Neuronal stem cell (in vitro differentiated cells): ENCODE data around the gene LGALS3.
A peak's percentile ranks its signal among the peaks of the same experiment; 100 is the strongest.

Experiments
- DNase-seq: peaks from one replicate; pipeline ENCODE4 v3.0.0-alpha.2; 2013; ENCODE audit warnings: low spot score
- H2AFZ ChIP-seq: one replicate; pipeline ENCODE4 v1.6.1; 2013; ENCODE audit warnings: mild to moderate bottlenecking, low read length, inconsistent platforms
- H2AK5ac ChIP-seq: 2 replicates; pipeline ENCODE4 v1.6.1; 2013; ENCODE audit warnings: low read depth, mild to moderate bottlenecking, inconsistent platforms, low read length, moderate library complexity, mixed read lengths
- H2BK120ac ChIP-seq: 2 replicates; pipeline ENCODE4 v1.6.1; 2013; ENCODE audit warnings: low read depth, mild to moderate bottlenecking, inconsistent platforms, low read length, moderate library complexity, mixed read lengths
- H2BK12ac ChIP-seq: one replicate; pipeline ENCODE4 v1.6.1; 2013; ENCODE audit warnings: low read length, inconsistent platforms
- H2BK15ac ChIP-seq: 2 replicates; pipeline ENCODE4 v1.6.1; 2013; ENCODE audit warnings: mild to moderate bottlenecking, low read length, inconsistent platforms, mixed read lengths
- H2BK5ac ChIP-seq: one replicate; pipeline ENCODE4 v1.6.1; 2013; ENCODE audit warnings: inconsistent platforms, mild to moderate bottlenecking, low read length, moderate library complexity
- H3K14ac ChIP-seq: one replicate; pipeline ENCODE4 v1.6.1; 2013; ENCODE audit warnings: low read length, inconsistent platforms
- H3K18ac ChIP-seq: 2 replicates; pipeline ENCODE4 v1.6.1; 2013; ENCODE audit warnings: low read length, inconsistent platforms
- H3K23ac ChIP-seq: 2 replicates; pipeline ENCODE4 v1.6.1; 2013; ENCODE audit warnings: low read depth, mild to moderate bottlenecking, mixed read lengths, low read length, inconsistent platforms; ENCODE audit not compliant: poor library complexity
- H3K27ac ChIP-seq: replicated peaks from 3 replicates; pipeline ENCODE4 v1.5.1; 2013; ENCODE audit warnings: low read length, inconsistent platforms
- H3K27me3 ChIP-seq, 3 experiments: 2 replicates each; pipeline ENCODE4 v1.6.1; 2013; ENCODE audit warnings: low read length in 3 of 3, mild to moderate bottlenecking in 2 of 3, inconsistent platforms in 1 of 3, low read depth in 1 of 3, mixed read lengths in 1 of 3, moderate library complexity in 1 of 3; ENCODE audit not compliant: control insufficient read depth in 3 of 3, insufficient read depth in 3 of 3
- H3K36me3 ChIP-seq, 2 donors: replicated peaks in 1 of 2; 2 replicates each; pipeline ENCODE4 v1.6.1; 2013; ENCODE audit warnings: low read length in 2 of 2; ENCODE audit not compliant: control insufficient read depth in 2 of 2, insufficient read depth in 2 of 2
- H3K4ac ChIP-seq: 2 replicates; pipeline ENCODE4 v1.6.1; 2013; ENCODE audit warnings: inconsistent platforms, mild to moderate bottlenecking, low read length, moderate library complexity
- H3K4me1 ChIP-seq, 2 donors: 1 replicate in 1 of 2; 2 replicates in 1 of 2; pipeline ENCODE4 v1.6.1; 2013; ENCODE audit warnings: low read length in 2 of 2, low read depth in 1 of 2; ENCODE audit not compliant: control insufficient read depth in 2 of 2, insufficient read depth in 1 of 2
- H3K4me2 ChIP-seq: one replicate; pipeline ENCODE4 v1.6.1; 2013; ENCODE audit warnings: mild to moderate bottlenecking, low read length, inconsistent platforms; ENCODE audit not compliant: insufficient read depth, poor library complexity, severe bottlenecking
- H3K4me3 ChIP-seq, 2 donors: 2 replicates each; pipeline ENCODE4 v1.5.1; 2013; ENCODE audit warnings: low read length in 2 of 2, mild to moderate bottlenecking in 2 of 2, inconsistent platforms in 1 of 2, moderate library complexity in 1 of 2
- H3K79me1 ChIP-seq: one replicate; pipeline ENCODE4 v1.6.1; 2013; ENCODE audit warnings: low read depth, mild to moderate bottlenecking, inconsistent platforms, low read length, moderate library complexity
- H3K9ac ChIP-seq: one replicate; pipeline ENCODE4 v1.6.1; 2013; ENCODE audit warnings: mild to moderate bottlenecking, low read depth, low read length, inconsistent platforms; ENCODE audit not compliant: poor library complexity
- H3K9me3 ChIP-seq, 2 donors: replicated peaks in 1 of 2; 2 replicates each; pipeline versions ENCODE3 to v1.6.1; 2013; ENCODE audit warnings: low read length in 2 of 2, mild to moderate bottlenecking in 2 of 2, inconsistent platforms in 1 of 2, low read depth in 1 of 2, mixed read lengths in 1 of 2, moderate library complexity in 1 of 2; ENCODE audit not compliant: control insufficient read depth in 2 of 2, insufficient read depth in 1 of 2
- H4K8ac ChIP-seq: one replicate; pipeline ENCODE4 v1.6.1; 2013; ENCODE audit warnings: low read depth, mild to moderate bottlenecking, inconsistent platforms, low read length, moderate library complexity
- H4K91ac ChIP-seq: one replicate; pipeline ENCODE4 v1.6.1; 2013; ENCODE audit warnings: low read length, low read depth, mild to moderate bottlenecking, inconsistent platforms; ENCODE audit not compliant: poor library complexity
- WGBS, 2 donors: extraction: QIAGEN DNeasy Blood & Tissue Kit; methylation state at CpG; one replicate each; pipeline ENCODE4 v1.1.7; 2013; ENCODE audit warnings: missing lambda C conversion rate in 2 of 2, mixed read lengths in 1 of 2; ENCODE audit not compliant: insufficient read length in 2 of 2, insufficient replicate concordance in 1 of 2; ENCODE audit errors: extremely low coverage in 2 of 2; 5-methylcytosine and 5-hydroxymethylcytosine counted together

Gene LGALS3

DNA sequence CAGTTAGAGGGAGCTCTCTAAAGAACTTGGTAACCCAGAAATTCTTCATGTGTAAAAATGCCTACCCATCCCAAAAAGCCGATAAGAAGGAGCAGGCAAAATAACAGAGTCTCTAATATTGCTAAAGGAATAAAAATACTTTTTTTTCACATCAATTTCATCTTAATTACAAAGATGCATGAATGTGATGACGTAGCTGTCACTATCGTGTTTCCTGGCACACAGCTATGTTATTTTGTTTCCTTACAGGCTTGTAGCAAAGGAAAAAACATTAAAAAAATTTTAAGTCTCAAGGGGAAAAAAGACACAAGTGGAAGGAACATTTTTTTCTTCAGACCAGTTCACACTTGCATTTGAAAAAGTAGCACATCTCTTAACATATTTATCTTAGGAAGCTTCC, 10.3 kb upstream of the LGALS3 start:
- H2BK5ac ChIP-seq: no peak overlapping the region
- H3K4me3 ChIP-seq: no peak overlapping the region
- no peak overlapping the region for H2BK12ac ChIP-seq
- no peaks in the 10 kb centered on the region for H3K79me1 ChIP-seq
- H3K4ac ChIP-seq: no peak overlapping the region
- H4K8ac ChIP-seq: no peak overlapping the region
- H3K36me3 ChIP-seq: no peaks in the 10 kb centered on the region
- no peak overlapping the region for H4K91ac ChIP-seq
- H3K27me3 ChIP-seq: no peaks in the 10 kb centered on the region
- no peak overlapping the region for H2BK15ac ChIP-seq
- H3K9ac ChIP-seq: no peak overlapping the region
- H2AK5ac ChIP-seq: no peak overlapping the region
- H3K4me1 ChIP-seq: peaks cover 15 to 21% of the 10 kb centered on the region in 2 donors
- no peak overlapping the region for H3K4me2 ChIP-seq
- no peaks in the 10 kb centered on the region for H3K9me3 ChIP-seq
- no peak overlapping the region for H3K23ac ChIP-seq
- H3K27ac ChIP-seq: no peak overlapping the region
- peak overlapping the region; percentile 76 for H2AFZ ChIP-seq
- DNase-seq: no peak
- H3K14ac ChIP-seq: no peak overlapping the region
- no CpG with 5 or more reads among the region's 3 CpGs for WGBS, 2 donors
- H3K18ac ChIP-seq: no peak overlapping the region
- H2BK120ac ChIP-seq: no peak overlapping the region

DNA sequence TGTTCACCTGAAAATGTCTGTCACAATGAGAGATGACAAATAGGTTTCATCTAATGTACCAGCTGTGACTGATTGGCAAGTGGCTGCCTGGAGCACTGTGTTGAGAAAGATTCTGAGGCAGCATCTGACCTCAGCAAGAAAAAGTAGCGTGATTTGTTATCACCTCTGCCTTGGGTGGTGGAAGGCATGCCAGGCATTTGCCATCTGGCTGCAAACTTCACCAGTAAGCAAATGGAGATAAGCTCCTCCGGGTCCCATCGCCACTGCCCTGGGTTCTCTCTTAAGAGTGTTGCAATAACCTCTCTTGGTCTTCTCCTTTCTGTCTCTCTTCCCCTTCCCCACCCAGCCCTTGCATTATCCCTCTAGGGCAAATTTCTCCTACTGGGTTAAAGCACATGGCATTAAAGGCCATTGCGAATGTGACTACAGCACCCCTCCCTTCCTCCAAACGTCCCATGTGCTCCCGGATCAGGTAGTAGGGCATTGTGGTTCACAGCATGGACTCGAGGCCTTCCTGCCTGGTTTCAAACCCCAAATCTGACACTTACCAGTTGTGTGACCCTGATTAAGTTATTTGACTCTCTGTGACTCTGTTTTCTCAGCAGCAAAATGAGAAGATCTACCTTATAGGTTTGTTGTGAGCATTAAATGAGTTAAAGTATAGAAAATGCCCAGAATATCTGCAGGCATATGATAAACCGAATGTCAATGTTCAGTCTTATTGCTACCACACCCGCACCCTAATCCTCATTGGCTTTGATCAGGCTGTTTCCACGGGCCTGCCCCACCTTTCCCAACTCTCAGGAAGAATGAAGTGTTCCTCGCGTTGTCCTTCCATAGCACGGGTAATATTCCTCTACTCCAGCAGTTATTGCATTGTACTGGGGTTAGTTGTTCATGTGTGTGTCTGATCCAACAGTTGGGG, 8.2 kb upstream of the LGALS3 start:
- H2AK5ac ChIP-seq: no peak overlapping the region
- H2BK15ac ChIP-seq: no peak overlapping the region
- no peak for DNase-seq
- no peak overlapping the region for H3K4me3 ChIP-seq
- H2BK120ac ChIP-seq: no peak overlapping the region
- H3K79me1 ChIP-seq: no peaks in the 10 kb centered on the region
- no peaks in the 10 kb centered on the region for H3K9me3 ChIP-seq
- no peak overlapping the region for H3K27ac ChIP-seq
- H4K8ac ChIP-seq: no peak overlapping the region
- H3K18ac ChIP-seq: no peak overlapping the region
- H3K4ac ChIP-seq: no peak overlapping the region
- peaks cover 14 to 21% of the 10 kb centered on the region in 2 donors for H3K4me1 ChIP-seq
- no peak overlapping the region for H3K4me2 ChIP-seq
- no peak overlapping the region for H2AFZ ChIP-seq
- H3K36me3 ChIP-seq: no peaks in the 10 kb centered on the region
- no CpG with 5 or more reads among the region's 13 CpGs for WGBS, 2 donors
- no peak overlapping the region for H4K91ac ChIP-seq
- H3K23ac ChIP-seq: no peak overlapping the region
- no peak overlapping the region for H3K14ac ChIP-seq
- H3K9ac ChIP-seq: no peak overlapping the region
- no peak overlapping the region for H2BK5ac ChIP-seq
- no peak overlapping the region for H2BK12ac ChIP-seq
- no peaks in the 10 kb centered on the region for H3K27me3 ChIP-seq

DNA sequence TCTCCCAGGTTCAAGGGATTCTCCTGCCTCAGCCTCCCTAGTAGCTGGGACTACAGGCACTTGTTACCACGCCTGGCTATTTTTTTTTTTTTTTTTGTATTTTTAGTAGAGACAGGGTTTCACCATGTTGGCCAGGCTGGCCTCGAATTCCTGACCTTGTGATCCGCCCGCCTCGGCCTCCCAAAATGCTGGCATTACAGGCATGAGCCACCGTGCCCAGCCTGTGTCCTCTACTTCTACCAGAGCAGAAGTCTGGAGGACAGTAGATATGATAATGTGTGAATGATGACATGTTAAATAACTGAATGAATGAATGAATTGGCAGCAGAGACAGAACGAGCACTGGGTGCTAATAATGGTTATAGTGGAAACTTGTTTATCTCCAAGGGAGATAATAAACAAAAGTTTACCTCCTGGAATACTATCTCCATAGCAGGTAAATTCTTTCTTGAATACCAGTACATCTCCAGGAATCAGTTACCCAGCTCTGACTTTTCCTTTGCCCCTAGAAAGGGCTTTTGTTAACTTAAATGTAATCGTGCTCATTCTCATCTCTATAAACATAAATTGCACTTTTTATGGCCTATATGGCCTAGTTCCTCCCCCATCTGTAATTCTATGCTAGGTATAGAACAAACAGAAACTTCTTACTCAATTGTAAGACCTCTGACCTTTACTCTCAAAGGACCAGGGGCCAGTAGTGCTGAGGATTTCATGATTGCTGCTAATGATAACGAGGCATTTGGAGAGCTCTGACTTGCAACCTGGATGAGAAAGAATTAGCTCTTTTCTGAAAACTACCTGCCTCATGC, 7.2 kb upstream of the LGALS3 start:
- Histone ChIP-seq H3K4me2 (no peak overlapping the region), H3K9me3 (no peaks in the 10 kb centered on the region), H4K8ac (no peak overlapping the region), H3K4me1 (peaks cover 11 to 21% of the 10 kb centered on the region in 2 donors), H3K14ac (no peak overlapping the region), H3K4ac (no peak overlapping the region), H4K91ac (no peak overlapping the region), H2BK15ac (no peak overlapping the region), H3K18ac (no peak overlapping the region), H2BK12ac (no peak overlapping the region), H3K4me3 (no peak overlapping the region), H2BK120ac (no peak overlapping the region), H3K36me3 (no peaks in the 10 kb centered on the region), H3K79me1 (no peaks in the 10 kb centered on the region), H3K27ac (no peak overlapping the region), H3K27me3 (no peaks in the 10 kb centered on the region), H3K23ac (no peak overlapping the region), H2AK5ac (no peak overlapping the region), H2BK5ac (no peak overlapping the region), H3K9ac (no peak overlapping the region), H2AFZ (no peak overlapping the region)
- DNase-seq: no peak
- no CpG with 5 or more reads among the region's 9 CpGs for WGBS, 2 donors

DNA sequence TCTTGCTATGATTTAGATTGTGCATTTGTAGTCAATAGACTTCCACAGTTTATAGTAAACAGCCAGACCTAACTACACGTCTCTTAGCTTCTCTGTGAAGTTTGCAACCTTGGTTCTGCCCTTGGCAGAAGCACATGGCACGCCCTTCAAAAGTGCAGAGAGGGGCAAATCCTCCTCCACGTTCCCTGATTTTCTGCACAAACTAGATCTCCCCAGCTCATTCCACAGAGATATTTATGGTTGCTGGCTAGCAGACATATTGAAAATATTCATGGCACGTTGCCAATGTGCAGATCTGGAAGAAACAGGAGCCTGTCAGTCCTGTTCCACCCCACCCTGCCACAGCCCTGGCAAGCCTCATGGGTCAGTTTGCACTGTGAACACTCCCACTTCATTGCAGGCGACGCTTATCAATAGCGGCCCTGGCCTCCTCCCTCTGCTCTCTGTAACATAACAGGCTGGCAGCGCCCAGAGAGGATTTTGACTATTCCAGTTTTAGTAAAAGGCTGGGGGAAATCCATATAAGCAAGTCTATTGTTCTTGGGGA, 6.5 kb upstream of the LGALS3 start:
- Histone ChIP-seq H2BK15ac (no peak overlapping the region), H3K4me2 (no peak overlapping the region), H3K79me1 (no peaks in the 10 kb centered on the region), H3K27ac (no peak overlapping the region), H2AFZ (peak overlapping the region; percentile 0), H3K27me3 (no peaks in the 10 kb centered on the region), H2BK12ac (no peak overlapping the region), H2BK120ac (no peak overlapping the region), H3K14ac (no peak overlapping the region), H3K9ac (no peak overlapping the region), H2AK5ac (no peak overlapping the region), H3K4me1 (peaks cover 15 to 24% of the 10 kb centered on the region in 2 donors), H3K23ac (no peak overlapping the region), H4K91ac (no peak overlapping the region), H3K4ac (no peak overlapping the region), H4K8ac (no peak overlapping the region), H2BK5ac (peak overlapping the region; percentile 45), H3K36me3 (no peaks in the 10 kb centered on the region), H3K9me3 (no peaks in the 10 kb centered on the region), H3K4me3 (no peak overlapping the region), H3K18ac (peak overlapping the region; percentile 11)
- no peak for DNase-seq
- WGBS, 2 donors: no CpG with 5 or more reads among the region's 8 CpGs
